Heart left ventricle (tissue), 16 donors: ENCODE measurements around the gene RBMS1. TPM values are rescaled to one million over a fixed set of nuclear protein-coding genes. Genes with fewer than 3 reads are reported as not detected.
A peak's percentile ranks its signal among the peaks of the same experiment; 100 is the strongest.

Source experiments
- ATAC-seq, 4 donors: fragments of 200-7000 bp; cut with Tn5 transposase; one replicate each; pipeline ENCODE4 v1.9.1; 2020 to 2022; ENCODE audit warnings: moderate library complexity in 4 of 4, mild to moderate bottlenecking in 3 of 4, moderate number of reproducible peaks in 1 of 4
- DNase-seq, 5 donors: peaks; one replicate each; pipeline ENCODE4 v3.0.0-alpha.2; 2020
- H3K27ac ChIP-seq, 12 donors: fragments of 200-600 bp; sonication (generic) in 4 of 12; one replicate each; pipeline versions ENCODE4 v1.5.0 to v1.8.0; 2016 to 2022; ENCODE audit warnings: mild to moderate bottlenecking in 2 of 12
- H3K27me3 ChIP-seq, 9 donors: fragments of 200-600 bp; sonication (generic) in 2 of 9; one replicate each; pipeline versions ENCODE4 v1.5.1 to v1.8.0; 2016 to 2022; ENCODE audit warnings: mild to moderate bottlenecking in 3 of 9
- H3K36me3 ChIP-seq, 9 donors: fragments of 200-600 bp; sonication (generic) in 2 of 9; one replicate each; pipeline versions ENCODE4 v1.5.0 to v1.8.0; 2018 to 2022; ENCODE audit warnings: mild to moderate bottlenecking in 2 of 9
- H3K4me1 ChIP-seq, 12 donors: fragments of 200-600 bp; sonication (generic) in 4 of 12; one replicate each; pipeline versions ENCODE4 v1.5.0 to v1.8.0; 2016 to 2022; ENCODE audit warnings: mild to moderate bottlenecking in 3 of 12
- H3K4me3 ChIP-seq, 12 donors: fragments of 200-600 bp; sonication (generic) in 4 of 12; one replicate each; pipeline versions ENCODE4 v1.5.0 to v1.8.0; 2017 to 2022; ENCODE audit warnings: mild to moderate bottlenecking in 9 of 12, moderate library complexity in 4 of 12
- H3K9me3 ChIP-seq, 12 donors: fragments of 200-600 bp; sonication (generic) in 4 of 12; one replicate each; pipeline versions ENCODE4 v1.5.0 to v1.8.0; 2016 to 2022; ENCODE audit warnings: mild to moderate bottlenecking in 1 of 12
- POLR2A ChIP-seq, 2 donors: fragments of 450-650 bp; IDR thresholded peaks; one replicate each; pipeline ENCODE4 v1.6.1; 2017; ENCODE audit warnings: antibody characterized with exemption in 2 of 2, mild to moderate bottlenecking in 2 of 2, moderate library complexity in 2 of 2
- WGBS, 4 donors: extraction: QIAGEN DNeasy Blood & Tissue Kit in 2 of 4; methylation state at CpG; one replicate each; pipeline versions ENCODE4 v1.1.5 to v1.1.7; 2013 to 2018; 5-methylcytosine and 5-hydroxymethylcytosine counted together
- intact Hi-C, 10 donors: fragments of 100-400 bp; cut with DNase I; formaldehyde crosslinking; loops; one replicate each; pipeline versions ENCODE4 v1.11.1 to v1.14.2; 2022
- polyA plus RNA-seq, 2 donors: library from polyadenylated mRNA; stranded (reverse); fragments of 200-250 nt; gene quantifications; one replicate each; pipeline ENCODE4 v1.2.3, GENCODE V29; 2013
- total RNA-seq, 9 donors: library from RNA; depleted of rRNA in 2 of 9; stranded (reverse); fragments of >200 nt in 2 of 9; fragmentation: NEBNext Ultra II Directional in 3 of 9; extraction: Animal tissue kit (Norgen Biotek cat#: 25700) in 3 of 9; gene quantifications; one replicate each; pipeline versions ENCODE4 v1.1.0 to v1.2.4, GENCODE V29; 2016 to 2023
- TF ChIP-seq, protein P1 (sequence below), 12 donors: fragments of 200-600 bp; sonication (generic) in 4 of 12; IDR thresholded peaks; one replicate each; pipeline versions ENCODE4 v1.5.0 to v1.8.0; 2018 to 2022; ENCODE audit warnings: antibody characterized with exemption in 12 of 12, mild to moderate bottlenecking in 5 of 12
- donor health status: ischemic (EF 13 %, LVEDD 7.1; RV severe dilation, severe dysfunction).
- donor health status: healthy with polysubstance abuse.
- donor health status: DM: no; HTN: yes; CAD: no.
- donor health status: DM: no; HTN: no; CAD: no.
- donor health status: ischemic (EF 25% LVEDD 6.9; RV normal size, moderate dysfunction).
- donor health status: ischemic (EF 25% LVEDD 5.7; RV mildly dilated, moderate dysfunction).
- donor health status: healthy.
- donor health status: DM: yes; HTN: yes; CAD: no.
- donor health status: ischemic (EF 35%, LVEDD 5.7; RV mildly dilated, moderate dysfunction).
- donor health status: nonischemic (EF 11% LVEDD 7.7; RV severe dilation, severe dysfunction).
- donor health status: DM: yes; HTN: yes; CAD: no.
- donor health status: PGD.
- donor health status: ischemic (EF 29% LVEDD 5.4; RV normal size, mild dysfunction).
- donor health status: nonischemic (EF 23%, LVEDD 6.1; RV moderate dilation, normal function).

RBMS1 gene
- total and polyA plus RNA-seq, 11 donors = 32.4 to 102 (median 52.6) TPM

- 41 to 43% (median 42%) methylated on average over 5 of the region's 5 CpGs for WGBS, 4 donors
- ATAC-seq (peak in 2 of 4 donors; percentile 26 to 43), DNase-seq (no peak)
- intact Hi-C loops = no loop called here
- no peak for TF ChIP-seq POLR2A (IDR thresholded peaks at IDR 0.05)
- TF ChIP-seq, protein P1, sequence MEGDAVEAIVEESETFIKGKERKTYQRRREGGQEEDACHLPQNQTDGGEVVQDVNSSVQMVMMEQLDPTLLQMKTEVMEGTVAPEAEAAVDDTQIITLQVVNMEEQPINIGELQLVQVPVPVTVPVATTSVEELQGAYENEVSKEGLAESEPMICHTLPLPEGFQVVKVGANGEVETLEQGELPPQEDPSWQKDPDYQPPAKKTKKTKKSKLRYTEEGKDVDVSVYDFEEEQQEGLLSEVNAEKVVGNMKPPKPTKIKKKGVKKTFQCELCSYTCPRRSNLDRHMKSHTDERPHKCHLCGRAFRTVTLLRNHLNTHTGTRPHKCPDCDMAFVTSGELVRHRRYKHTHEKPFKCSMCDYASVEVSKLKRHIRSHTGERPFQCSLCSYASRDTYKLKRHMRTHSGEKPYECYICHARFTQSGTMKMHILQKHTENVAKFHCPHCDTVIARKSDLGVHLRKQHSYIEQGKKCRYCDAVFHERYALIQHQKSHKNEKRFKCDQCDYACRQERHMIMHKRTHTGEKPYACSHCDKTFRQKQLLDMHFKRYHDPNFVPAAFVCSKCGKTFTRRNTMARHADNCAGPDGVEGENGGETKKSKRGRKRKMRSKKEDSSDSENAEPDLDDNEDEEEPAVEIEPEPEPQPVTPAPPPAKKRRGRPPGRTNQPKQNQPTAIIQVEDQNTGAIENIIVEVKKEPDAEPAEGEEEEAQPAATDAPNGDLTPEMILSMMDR (IDR thresholded peaks at IDR 0.05) = no peak
- H3K36me3 ChIP-seq = peaks cover 0 to 15% (median 0%) of the 10 kb centered on the region in 9 donors
- peaks cover 0 to 4% (median 0%) of the 10 kb centered on the region in 12 donors for H3K9me3 ChIP-seq
- peaks cover 4 to 89% (median 70%) of the 10 kb centered on the region in 12 donors for H3K4me1 ChIP-seq
- no peak overlapping the region for H3K4me3 ChIP-seq
- no peaks in the 10 kb centered on the region for H3K27me3 ChIP-seq
- peak overlapping the region in 4 of 12 donors; percentile 3 to 68 (median 45) for H3K27ac ChIP-seq
Observed at GRCh38 chr2:160352500-160352899, 141.1 kb downstream of the RBMS1 start.

DNA sequence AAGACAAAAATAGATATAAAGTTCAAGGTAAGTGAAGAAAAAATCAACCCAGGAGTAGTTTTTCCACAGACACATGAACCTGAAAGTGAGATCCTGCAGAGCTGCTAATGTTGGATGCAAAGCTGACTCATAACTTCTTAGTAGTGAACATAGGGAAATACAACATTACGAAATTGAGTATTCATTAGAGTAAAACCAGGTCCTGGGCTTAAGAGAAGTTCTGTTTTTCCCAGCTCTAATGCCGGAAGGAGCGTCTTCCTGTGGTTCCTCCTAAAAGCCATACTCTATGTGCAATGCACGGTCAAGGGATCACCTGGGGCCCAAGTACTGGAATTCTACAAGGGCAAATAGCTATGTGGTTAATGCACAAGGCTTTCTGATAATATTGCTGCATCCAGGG lies 141.7 kb downstream of the RBMS1 start:
- intact Hi-C loops = no loop called here
- H3K27me3 ChIP-seq = no peaks in the 10 kb centered on the region

DNA sequence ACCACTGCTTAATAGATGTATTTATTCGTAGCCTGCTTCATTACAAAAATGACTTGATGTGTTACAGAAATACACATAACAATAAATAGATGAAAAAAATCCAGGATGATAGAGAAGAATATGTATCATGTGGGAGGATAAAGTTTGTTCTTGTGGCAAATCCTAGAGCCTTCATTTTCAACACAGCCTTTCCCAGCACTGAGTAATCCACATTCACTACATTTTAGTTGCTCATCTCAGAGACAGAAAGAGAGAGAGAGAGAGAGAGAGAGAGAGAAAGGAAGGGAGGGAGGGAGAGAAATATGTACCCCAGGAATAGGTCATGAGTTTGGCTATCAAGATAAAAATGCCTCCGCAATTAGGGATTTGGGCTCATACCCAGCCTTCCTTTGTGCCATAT lies 144.3 kb downstream of the RBMS1 start:
- no peak for TF ChIP-seq POLR2A (IDR thresholded peaks at IDR 0.05)
- TF ChIP-seq, protein P1 (IDR thresholded peaks at IDR 0.05) = no peak
- intact Hi-C loops = no loop called here
- peak overlapping the region in 2 of 12 donors; percentile 7 to 25 for H3K27ac ChIP-seq
- peaks cover 0 to 9% (median 0%) of the 10 kb centered on the region in 9 donors for H3K36me3 ChIP-seq
- H3K27me3 ChIP-seq = no peaks in the 10 kb centered on the region
- no peak overlapping the region for H3K4me3 ChIP-seq
- H3K4me1 ChIP-seq = peaks cover 4 to 89% (median 78%) of the 10 kb centered on the region in 12 donors
- H3K9me3 ChIP-seq = no peaks in the 10 kb centered on the region
- ATAC-seq = no peak
- 63 to 68% (median 66%) methylated on average over 2 of the region's 2 CpGs for WGBS, 4 donors
- no peak for DNase-seq

More for the DNA sequence above, 141.7 kb downstream of the RBMS1 start:
- WGBS, 4 donors = 57 to 65% (median 64%) methylated on average over 4 of the region's 4 CpGs
- ATAC-seq = peak in 3 of 4 donors; percentile 50 to 69 (median 51)
- H3K4me3 ChIP-seq = no peak overlapping the region
- H3K9me3 ChIP-seq = peaks cover 0 to 4% (median 0%) of the 10 kb centered on the region in 12 donors
- TF ChIP-seq, protein P1 (IDR thresholded peaks at IDR 0.05) = no peak
- TF ChIP-seq POLR2A (IDR thresholded peaks at IDR 0.05) = no peak
- H3K4me1 ChIP-seq = peaks cover 4 to 90% (median 73%) of the 10 kb centered on the region in 12 donors
- DNase-seq = no peak
- H3K36me3 ChIP-seq = peaks cover 0 to 15% (median 0%) of the 10 kb centered on the region in 9 donors
- peak overlapping the region in 5 of 12 donors; percentile 3 to 68 (median 34) for H3K27ac ChIP-seq

DNA sequence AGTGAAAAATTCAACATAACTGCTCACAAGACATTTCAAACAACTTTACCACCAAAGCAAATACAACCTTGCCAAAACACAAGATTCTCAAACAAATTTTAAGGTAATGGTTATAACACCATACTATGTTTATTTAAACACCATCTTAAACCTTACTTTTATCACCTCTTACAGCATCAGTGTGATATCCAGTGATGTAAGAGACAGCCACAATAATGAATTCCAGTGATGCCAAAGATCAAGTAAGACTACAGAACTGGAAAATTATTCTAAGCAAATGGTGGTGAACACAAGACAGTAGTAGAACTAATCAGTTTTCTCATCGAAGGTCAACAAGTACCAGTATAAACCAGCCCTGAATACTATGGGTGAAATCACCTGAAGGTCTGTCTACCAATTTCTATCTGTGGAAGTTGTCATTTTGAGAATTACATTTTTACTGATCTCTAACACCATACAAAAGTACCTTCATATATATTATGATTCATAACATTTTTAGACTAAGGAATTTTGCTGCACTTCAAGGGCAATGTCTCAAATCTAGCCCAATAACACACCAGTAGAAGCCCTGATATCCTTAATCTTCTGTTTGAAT lies 146.2 kb downstream of the RBMS1 start:
- 75 to 98% (median 92%) methylated on average over 1 of the region's 1 CpG for WGBS, 4 donors
- peak overlapping the region in 1 of 12 donors; percentile 2 for H3K27ac ChIP-seq
- H3K36me3 ChIP-seq = peaks cover 0 to 9% (median 0%) of the 10 kb centered on the region in 9 donors
- H3K4me1 ChIP-seq = peaks cover 0 to 89% (median 74%) of the 10 kb centered on the region in 12 donors
- ATAC-seq (no peak), DNase-seq (no peak)
- H3K4me3 ChIP-seq = no peak overlapping the region
- H3K9me3 ChIP-seq = no peaks in the 10 kb centered on the region
- TF ChIP-seq, protein P1 (IDR thresholded peaks at IDR 0.05) = no peak
- TF ChIP-seq POLR2A (IDR thresholded peaks at IDR 0.05) = no peak
- no peaks in the 10 kb centered on the region for H3K27me3 ChIP-seq
- intact Hi-C loops = no loop called here
